K562 (cell line): ENCODE data around the gene RREB1. TPM values are rescaled to one million over a fixed set of nuclear protein-coding genes. Genes with fewer than 3 reads are reported as not detected.

ENCODE experiments used
- ARID2 ChIP-seq: fragments of 450-650 bp; IDR thresholded peaks from 2 replicates; pipeline ENCODE4 v1.6.1; 2017; ENCODE audit warnings: antibody characterized with exemption, mild to moderate bottlenecking
- JUNB ChIP-seq: fragments of 450-650 bp; formaldehyde crosslinking; conservative IDR thresholded peaks from 2 replicates; pipeline ENCODE4 v1.4.0; 2020; ENCODE audit warnings: mild to moderate bottlenecking
- MAFG ChIP-seq: fragments of 450-650 bp; conservative IDR thresholded peaks from 2 replicates; pipeline ENCODE4 v1.6.1; 2016; ENCODE audit warnings: missing genetic modification characterization, missing compliant biosample characterization
- MNT ChIP-seq, 2 experiments: fragments of 450-650 bp; conservative IDR thresholded peaks; 2 replicates each; pipeline ENCODE4 v1.6.1; 2017; ENCODE audit warnings: mild to moderate bottlenecking in 2 of 2, moderate library complexity in 2 of 2
- RBM22 ChIP-seq: fragments of 200-400 bp; formaldehyde crosslinking; IDR thresholded peaks from 2 replicates; pipeline ENCODE4 v1.6.1; 2018; ENCODE audit warnings: low read length, low read depth; ENCODE audit not compliant: poor library complexity, severe bottlenecking
- SAFB ChIP-seq: fragments of 200-400 bp; formaldehyde crosslinking; IDR thresholded peaks from 2 replicates; pipeline ENCODE4 v1.6.1; 2017; ENCODE audit warnings: low read depth, low read length, borderline replicate concordance
- SMARCB1 ChIP-seq: IDR thresholded peaks from 2 replicates; pipeline ENCODE4 v1.6.1; 2011; ENCODE audit warnings: improper control_type of control experiment, low read depth; ENCODE audit not compliant: insufficient read length
- TAF9B ChIP-seq: fragments of 450-650 bp; IDR thresholded peaks from 2 replicates; pipeline ENCODE4 v1.6.1; 2018; ENCODE audit warnings: mild to moderate bottlenecking; ENCODE audit not compliant: partially characterized antibody
- ZNF133 ChIP-seq: fragments of 250-450 bp; sonication (Bioruptor Pico); IDR thresholded peaks from 2 replicates; pipeline ENCODE4 v1.4.0; 2020; ENCODE audit warnings: mild to moderate bottlenecking
- ZNF318 ChIP-seq, 2 experiments: fragments of 450-650 bp; IDR thresholded peaks; 2 replicates each; pipeline ENCODE4 v1.6.1; 2016; ENCODE audit warnings: mild to moderate bottlenecking in 2 of 2, borderline replicate concordance in 1 of 2, low read depth in 1 of 2, moderate library complexity in 1 of 2
- ZNF41 ChIP-seq: fragments of 250-450 bp; sonication (Bioruptor Pico); conservative IDR thresholded peaks from 2 replicates; pipeline ENCODE4 v1.4.0; 2020; ENCODE audit warnings: mild to moderate bottlenecking
- polyA plus RNA-seq, 8 experiments: library from polyadenylated mRNA; depleted of rRNA in 4 of 8; stranded (reverse) in 5 of 8; unstranded in 3 of 8; fragments of >200 nt; fragmentation: Nextera tagmentation in 2 of 8; fragmentation: Illumina TruSeq in 1 of 8; extraction: Ambion mirVana in 2 of 8; extraction: Trizol in 1 of 8; gene quantifications; 2 replicates each; pipeline versions ENCODE4 v1.2.1 to v1.2.3, GENCODE V29; 2011 to 2014; ENCODE audit warnings: inconsistent platforms in 1 of 8, missing spikeins in 1 of 8
- total RNA-seq, 7 experiments: library from RNA; depleted of rRNA in 6 of 7; stranded (reverse); fragments of >200 nt in 6 of 7; fragmentation: Illumina TruSeq in 2 of 7; extraction: Trizol in 2 of 7; gene quantifications; 2 replicates each; pipeline versions ENCODE4 v1.2.1 to v1.2.3, GENCODE V29; 2011 to 2021; ENCODE audit warnings: low replicate concordance in 1 of 7

RREB1 gene
- total and polyA plus RNA-seq, 9 of the 15 experiments (the other 6 are each of a cell fraction or from before 2014, with no cell fraction given): 3.3 to 64.2 (median 19.3) TPM

DNA sequence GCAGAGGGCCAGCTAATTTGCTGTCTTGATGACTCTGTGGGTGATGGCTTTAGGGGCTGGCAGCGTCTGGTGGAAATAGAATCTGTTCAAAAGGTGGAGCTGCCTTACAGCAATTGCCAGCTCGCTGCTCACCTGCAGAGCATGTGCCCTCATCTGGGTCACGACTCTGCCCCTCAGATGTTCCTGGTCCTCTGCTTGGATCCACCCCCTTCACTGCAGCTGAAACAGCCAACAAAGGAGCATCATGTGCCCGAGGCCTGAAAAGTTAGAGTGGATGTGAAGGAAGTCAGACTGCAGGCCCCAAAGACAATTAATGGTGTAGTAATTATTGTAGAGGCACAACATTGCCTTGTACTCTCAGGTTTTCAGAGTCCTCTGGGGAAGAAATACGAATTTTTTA is 19.9 kb downstream of the RREB1 start (continued):
- TF ChIP-seq ZNF318 (IDR thresholded peaks at IDR 0.05; ENCODE audit: borderline replicate concordance in 1 of 2, low read depth in 1 of 2) (no peak), SAFB (no peak), RBM22 (no peak), TAF9B (no peak), JUNB (no peak), MAFG (no peak), MNT (conservative IDR thresholded peaks at IDR 0.05) (no peak), ARID2 (no peak), ZNF41 (CRISPR knock-in tag) (no peak), ZNF133 (no peak), SMARCB1 (no peak)
